Neural cell (in vitro differentiated cells): ENCODE data around the gene COL4A1. TPM values are rescaled to one million over a fixed set of nuclear protein-coding genes. Genes with fewer than 3 reads are reported as not detected.

Experiments
- H2AFZ ChIP-seq: fragments of 200-600, 300-800 bp; sonication (generic), shearing (Covaris generic); 2 replicates; pipeline ENCODE4 v1.6.0; 2014; ENCODE audit warnings: low read depth, mild to moderate bottlenecking, antibody characterized with exemption, low read length, moderate library complexity
- H3F3A ChIP-seq: fragments of 200-600 bp; shearing (Covaris generic); 2 replicates; pipeline ENCODE4 v1.6.1; 2016; ENCODE audit warnings: mild to moderate bottlenecking, moderate library complexity, mixed read lengths, antibody characterized with exemption, low read length; ENCODE audit not compliant: insufficient read depth, poor library complexity, severe bottlenecking
- H3K27ac ChIP-seq: fragments of 200-600, 300-800 bp; sonication (generic), shearing (Covaris generic); 2 replicates; pipeline ENCODE4 v1.5.1; 2014; ENCODE audit warnings: mild to moderate bottlenecking, low read length, moderate library complexity
- H3K27me3 ChIP-seq: fragments of 300-800, 200-600 bp; sonication (generic), shearing (Covaris generic); 2 replicates; pipeline ENCODE4 v1.6.0; 2014; ENCODE audit warnings: mild to moderate bottlenecking, low read depth, low read length, moderate library complexity; ENCODE audit not compliant: insufficient read depth
- H3K36me3 ChIP-seq: fragments of 300-800, 200-600 bp; sonication (generic), shearing (Covaris generic); 2 replicates; pipeline ENCODE4 v1.5.1; 2014; ENCODE audit warnings: mild to moderate bottlenecking, antibody characterized with exemption, low read length, moderate library complexity; ENCODE audit not compliant: insufficient read depth
- H3K4me2 ChIP-seq: fragments of 300-800, 200-600 bp; sonication (generic), shearing (Covaris generic); 2 replicates; pipeline ENCODE4 v1.6.0; 2014; ENCODE audit warnings: mild to moderate bottlenecking, low read length
- H3K4me3 ChIP-seq: fragments of 300-800, 200-600 bp; sonication (generic), shearing (Covaris generic); 2 replicates; pipeline ENCODE4 v1.5.1; 2014; ENCODE audit warnings: mild to moderate bottlenecking, low read length, moderate library complexity
- H3K79me2 ChIP-seq: fragments of 200-600 bp; shearing (Covaris generic); replicated peaks from 2 replicates; pipeline ENCODE4 v1.6.0; 2014; ENCODE audit warnings: mild to moderate bottlenecking, low read length, moderate library complexity; ENCODE audit not compliant: insufficient read depth
- H3K9ac ChIP-seq: fragments of 300-800, 200-600 bp; sonication (generic), shearing (Covaris generic); 2 replicates; pipeline ENCODE4 v1.6.1; 2016; ENCODE audit warnings: mild to moderate bottlenecking, low read length, mixed read lengths
- H3K9me2 ChIP-seq: fragments of 200-600 bp; shearing (Covaris generic); 2 replicates; pipeline ENCODE4 v1.6.1; 2016; ENCODE audit warnings: mild to moderate bottlenecking, low read length, mixed read lengths; ENCODE audit not compliant: insufficient read depth
- H3K9me3 ChIP-seq: fragments of 200-600, 300-800 bp; sonication (generic), shearing (Covaris generic); 2 replicates; pipeline ENCODE4 v1.6.1; 2016; ENCODE audit warnings: mild to moderate bottlenecking, mixed run types, low read length, moderate library complexity, mixed read lengths
- H4K20me1 ChIP-seq: fragments of 200-600 bp; shearing (Covaris generic); 2 replicates; pipeline ENCODE4 v1.6.1; 2016; ENCODE audit warnings: mild to moderate bottlenecking, mixed run types; ENCODE audit not compliant: insufficient read depth
- CTCF ChIP-seq: fragments of 450-650 bp; IDR thresholded peaks from 2 replicates; pipeline ENCODE4 v1.5.1; 2014; ENCODE audit warnings: antibody characterized with exemption, mild to moderate bottlenecking, moderate library complexity; ENCODE audit not compliant: poor library complexity, severe bottlenecking
- EP300 ChIP-seq: fragments of 450-650 bp; conservative IDR thresholded peaks from 2 replicates; pipeline ENCODE4 v1.6.1; 2014; ENCODE audit warnings: antibody characterized with exemption, mild to moderate bottlenecking, moderate library complexity; ENCODE audit not compliant: poor library complexity, severe bottlenecking
- EZH2 ChIP-seq: fragments of 200-600, 300-800 bp; shearing (Covaris generic), sonication (generic); IDR thresholded peaks from 2 replicates; pipeline ENCODE4 v1.6.1; 2014; ENCODE audit warnings: antibody characterized with exemption, low read length, borderline replicate concordance, mild to moderate bottlenecking; ENCODE audit not compliant: insufficient read depth, poor library complexity, severe bottlenecking
- MXI1 ChIP-seq: fragments of 450-650 bp; conservative IDR thresholded peaks from 2 replicates; pipeline ENCODE4 v1.6.1; 2014; ENCODE audit warnings: antibody characterized with exemption, mild to moderate bottlenecking; ENCODE audit not compliant: poor library complexity, severe bottlenecking
- POLR2AphosphoS5 ChIP-seq: IDR thresholded peaks from 2 replicates; pipeline ENCODE4 v1.6.1; 2012
- RAD21 ChIP-seq: fragments of 450-650 bp; conservative IDR thresholded peaks from 2 replicates; pipeline ENCODE4 v1.6.1; 2014; ENCODE audit warnings: antibody characterized with exemption, mild to moderate bottlenecking, moderate library complexity
- REST ChIP-seq: IDR thresholded peaks from 2 replicates; pipeline ENCODE4 v1.6.1; 2012; ENCODE audit warnings: borderline replicate concordance
- SMC3 ChIP-seq: fragments of 450-650 bp; conservative IDR thresholded peaks from 2 replicates; pipeline ENCODE4 v1.6.1; 2014; ENCODE audit warnings: antibody characterized with exemption, mild to moderate bottlenecking, moderate library complexity; ENCODE audit not compliant: poor library complexity
- TAF1 ChIP-seq: IDR thresholded peaks from 2 replicates; pipeline ENCODE4 v1.6.1; 2012; ENCODE audit warnings: low read depth
- polyA plus RNA-seq: library from polyadenylated mRNA; depleted of rRNA; stranded (reverse); fragments of >200 nt; gene quantifications from 2 replicates; pipeline ENCODE4 v1.2.3, GENCODE V29; 2014

The COL4A1 gene
- polyA plus RNA-seq, 1 donor from 2014 or later, result 13.1 TPM

GRCh38 chr13:110245416-110245899 is 61.5 kb downstream of the COL4A1 start:
- Histone ChIP-seq H4K20me1 (no peaks in the 10 kb centered on the region), H3K4me2 (no peak overlapping the region), H3K9ac (no peak overlapping the region), H2AFZ (no peak overlapping the region), H3K4me3 (no peak overlapping the region), H3K9me3 (no peaks in the 10 kb centered on the region), H3K27me3 (no peaks in the 10 kb centered on the region), H3K36me3 (no peaks in the 10 kb centered on the region), H3K79me2 (no peaks in the 10 kb centered on the region), H3K27ac (no peak overlapping the region), H3F3A (no peaks in the 10 kb centered on the region), H3K9me2 (no peaks in the 10 kb centered on the region)
- TF ChIP-seq RAD21 (no peak), CTCF (no peak), MXI1 (no peak), REST (no peak), EP300 (no peak), EZH2 (no peak), TAF1 (no peak), POLR2AphosphoS5 (no peak), SMC3 (no peak)

- H4K20me1 ChIP-seq, result no peaks in the 10 kb centered on the region
- H3K4me2 ChIP-seq, result no peak overlapping the region
Observed at GRCh38 chr13:110244976-110245375, 62.0 kb downstream of the COL4A1 start.

More at GRCh38 chr13:110244976-110245375, 62.0 kb downstream of the COL4A1 start:
- no peaks in the 10 kb centered on the region for H3K9me3 ChIP-seq
- no peaks in the 10 kb centered on the region for H3F3A ChIP-seq
- H3K79me2 ChIP-seq, result no peaks in the 10 kb centered on the region
- no peaks in the 10 kb centered on the region for H3K9me2 ChIP-seq
- H3K27ac ChIP-seq, result no peak overlapping the region
- H3K36me3 ChIP-seq, result no peaks in the 10 kb centered on the region
- H3K9ac ChIP-seq, result no peak overlapping the region
- H3K4me3 ChIP-seq, result no peak overlapping the region
- no peaks in the 10 kb centered on the region for H3K27me3 ChIP-seq
- no peak for TF ChIP-seq TAF1
- no peak for TF ChIP-seq EZH2
- no peak for TF ChIP-seq EP300
- no peak for TF ChIP-seq MXI1
- TF ChIP-seq POLR2AphosphoS5, result no peak
- TF ChIP-seq SMC3, result no peak
- TF ChIP-seq CTCF, result no peak
- TF ChIP-seq RAD21, result no peak
- TF ChIP-seq REST, result no peak
- no peak overlapping the region for H2AFZ ChIP-seq
